GM19099 (cell line): ENCODE measurements around the gene ARSD.

Experiments
- POLR2A ChIP-seq: IDR thresholded peaks from 3 replicates; pipeline ENCODE4 v1.6.1; 2011; ENCODE audit warnings: low read depth; ENCODE audit not compliant: insufficient read length; ENCODE audit errors: extremely low read depth

Gene ARSD

DNA sequence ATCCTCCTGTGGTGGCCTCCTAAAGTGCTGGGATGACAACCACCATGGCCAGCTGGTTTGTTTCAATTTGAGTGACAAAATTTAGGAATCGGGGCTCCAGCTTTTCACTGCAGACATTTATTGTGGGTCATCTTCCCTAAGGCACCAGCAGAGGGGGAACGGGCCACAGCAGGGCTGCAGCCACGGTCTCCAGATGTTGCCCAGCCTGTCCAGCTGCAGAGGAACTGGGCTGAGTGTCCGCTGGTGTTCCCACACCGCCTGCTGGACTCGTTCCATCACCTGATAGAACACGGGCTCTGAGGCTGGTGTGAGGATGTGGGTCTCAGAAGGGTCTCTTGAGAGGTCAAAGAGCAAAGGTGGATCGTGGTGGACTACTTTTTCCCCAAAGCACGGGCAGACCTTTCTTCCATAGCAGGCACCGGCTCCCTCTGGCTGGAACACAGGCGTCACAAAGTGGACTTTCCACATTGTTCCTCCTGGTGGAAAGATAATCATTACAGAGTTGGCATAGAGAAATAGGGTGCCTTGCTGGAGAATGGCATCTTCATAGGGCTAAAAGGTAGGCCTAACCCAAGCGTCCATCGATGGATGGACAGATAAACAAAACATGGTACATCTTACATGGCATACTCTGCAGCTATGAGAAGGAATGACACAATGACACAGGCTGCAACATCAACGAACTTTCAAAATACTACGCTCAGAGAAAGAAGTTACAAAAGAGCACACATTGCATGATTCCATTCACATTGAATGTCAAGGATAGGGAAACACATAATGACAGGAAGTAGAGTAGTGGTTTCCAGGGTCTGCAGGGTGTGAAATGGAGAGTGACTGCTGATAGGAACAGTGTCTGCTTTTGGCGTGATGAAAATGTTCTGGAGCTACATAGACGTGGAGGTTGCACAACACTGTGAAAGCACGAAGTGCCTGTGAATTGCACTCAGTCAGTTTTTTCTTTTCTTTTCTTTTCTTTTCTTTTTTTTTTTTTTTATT, 5.9 kb upstream of the ARSD start:
- no peak for TF ChIP-seq POLR2A

DNA sequence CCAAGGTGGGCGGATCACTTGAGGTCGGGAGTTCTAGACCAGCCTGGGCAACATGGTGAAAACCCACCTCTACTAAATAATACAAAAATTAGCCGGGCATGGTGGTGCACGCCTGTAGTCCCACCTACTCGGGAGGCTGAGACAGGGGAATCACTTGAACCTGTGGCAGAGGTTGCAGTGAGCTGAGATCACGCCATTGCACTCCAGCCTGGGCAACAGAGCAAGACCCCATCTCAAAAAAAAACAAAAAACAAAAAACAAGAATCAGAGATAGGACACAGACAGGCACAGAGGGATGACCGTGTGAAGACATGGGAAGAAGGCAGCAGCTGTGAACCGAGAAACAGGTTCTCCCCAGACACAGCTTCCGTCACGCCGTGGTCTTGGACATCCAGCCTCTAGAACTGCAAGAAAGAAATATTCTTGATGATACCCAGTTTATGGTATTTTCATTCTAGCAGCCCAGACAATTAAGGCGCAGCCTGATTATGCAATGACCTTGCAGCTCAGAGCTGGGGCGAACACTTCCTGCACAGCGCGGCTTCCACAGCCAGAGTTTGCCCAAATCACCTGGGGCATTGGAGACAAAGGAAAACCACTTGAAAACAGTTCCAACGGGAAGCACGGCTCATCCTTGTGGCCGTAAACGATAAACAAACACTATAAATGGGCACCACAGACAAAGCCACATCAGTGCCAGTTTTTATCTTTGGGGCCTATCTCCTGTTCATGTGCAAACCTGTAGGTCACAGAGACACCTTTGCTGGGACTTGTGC, 4.2 kb upstream of the ARSD start:
- TF ChIP-seq POLR2A: no peak

DNA sequence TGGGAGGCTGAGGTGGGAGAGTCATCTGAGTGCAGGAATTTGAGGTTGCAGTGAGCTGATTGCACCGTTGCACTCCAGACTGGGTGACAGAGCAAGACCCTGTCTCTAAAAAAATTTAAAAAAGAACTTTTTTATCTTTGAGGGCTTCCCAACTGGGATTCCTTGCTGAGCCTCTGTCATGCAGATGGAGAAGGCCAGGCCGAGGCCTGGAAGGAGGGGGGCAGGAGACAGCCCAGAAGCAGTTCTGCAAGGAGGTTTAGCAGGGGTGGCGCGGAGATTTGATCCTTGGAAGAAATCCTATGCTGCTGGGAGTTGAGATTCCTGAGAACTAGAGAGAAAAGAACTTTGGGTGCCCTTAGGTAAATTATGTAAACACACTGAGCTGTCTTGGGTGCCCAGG, 2.5 kb upstream of the ARSD start:
- no peak for TF ChIP-seq POLR2A

DNA sequence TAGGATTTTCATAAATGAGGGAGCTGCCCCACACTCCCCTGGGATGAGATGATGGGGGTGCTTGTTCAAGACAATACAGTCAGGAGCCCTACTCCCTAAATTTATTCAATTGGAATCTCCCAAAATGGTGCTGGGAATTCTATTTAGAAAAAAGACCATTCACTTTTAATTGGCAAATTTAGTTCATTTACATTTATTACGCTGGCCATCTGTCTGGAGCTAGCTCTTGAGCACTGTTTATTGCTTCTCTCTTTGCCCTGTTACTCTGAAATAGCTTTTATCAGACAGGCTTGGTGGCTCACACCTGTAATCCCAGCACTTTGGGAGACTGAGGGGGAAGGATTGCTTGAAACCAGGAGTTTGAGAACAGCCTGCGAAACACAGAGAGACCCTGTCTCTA, 2.0 kb upstream of the ARSD start:
- TF ChIP-seq POLR2A: no peak

DNA sequence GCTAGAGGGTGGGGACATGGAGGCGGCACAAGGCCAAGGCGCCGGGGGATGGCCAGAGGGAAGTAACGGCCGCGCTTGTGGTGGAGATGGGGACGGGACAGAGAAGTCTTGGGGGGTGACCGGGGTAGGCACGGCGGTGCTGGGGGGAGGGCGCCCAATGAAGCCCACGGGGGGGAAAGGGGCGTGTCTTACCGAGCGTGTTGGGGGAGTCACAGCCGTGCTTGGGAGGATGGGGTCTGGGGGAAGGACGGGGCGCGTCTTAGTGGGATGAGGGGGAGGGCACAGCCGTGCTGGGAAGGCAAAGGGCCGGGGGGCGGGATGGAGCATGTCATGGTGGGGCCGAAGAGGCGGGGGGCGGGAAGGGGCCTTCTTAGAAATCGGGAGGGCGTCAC, 952 bp downstream of the ARSD start:
- TF ChIP-seq POLR2A: no peak

DNA sequence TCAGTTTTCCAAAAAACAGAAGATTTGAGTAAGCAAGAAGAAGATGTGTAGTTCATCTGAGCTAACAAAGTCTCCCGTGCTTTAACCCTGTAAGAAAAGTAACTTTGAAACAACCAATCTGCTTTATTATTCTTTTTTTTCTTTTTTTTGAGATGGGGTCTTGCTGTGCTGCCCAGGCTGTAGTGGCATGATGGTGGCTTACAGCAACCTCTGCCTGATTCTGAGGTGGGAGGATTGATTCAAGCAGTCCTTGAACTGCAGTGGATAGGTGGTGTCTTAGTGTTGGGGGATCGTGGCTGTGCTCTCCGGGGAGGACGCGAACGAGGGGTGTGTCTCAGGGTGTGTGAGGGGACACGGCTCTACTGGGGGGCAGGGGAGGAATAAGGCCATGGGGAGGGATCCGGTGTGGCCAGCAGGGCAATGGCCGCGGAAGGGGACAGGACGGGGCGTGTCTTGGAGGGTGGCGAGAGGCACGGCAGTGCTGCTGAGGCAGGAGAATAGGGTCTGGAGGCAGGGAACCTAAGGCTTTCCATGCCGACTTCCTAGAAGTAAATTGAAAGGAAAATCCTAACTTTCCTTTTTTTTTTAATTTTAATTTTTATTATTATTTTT, 2.4 kb downstream of the ARSD start:
- TF ChIP-seq POLR2A: no peak

DNA sequence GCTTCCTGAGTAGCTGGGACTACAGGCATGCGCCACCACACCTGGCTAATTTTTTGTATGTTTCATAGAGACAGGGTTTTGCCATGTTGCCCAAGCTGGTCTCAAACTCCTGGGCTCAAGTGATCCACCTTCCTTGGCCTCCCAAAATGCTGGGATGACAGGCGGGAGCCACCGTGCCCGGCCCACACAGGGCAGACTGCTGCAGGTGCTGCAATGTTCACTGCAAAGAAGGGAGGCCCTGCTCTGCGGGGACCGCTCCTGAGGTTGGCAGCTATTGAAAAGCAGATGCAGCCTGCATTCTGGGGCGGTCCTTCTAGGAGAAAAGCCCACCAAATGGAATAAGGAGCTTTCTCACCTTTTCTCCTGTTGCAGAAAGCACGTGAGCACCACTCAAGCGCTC, 5.0 kb downstream of the ARSD start:
- TF ChIP-seq POLR2A: no peak

DNA sequence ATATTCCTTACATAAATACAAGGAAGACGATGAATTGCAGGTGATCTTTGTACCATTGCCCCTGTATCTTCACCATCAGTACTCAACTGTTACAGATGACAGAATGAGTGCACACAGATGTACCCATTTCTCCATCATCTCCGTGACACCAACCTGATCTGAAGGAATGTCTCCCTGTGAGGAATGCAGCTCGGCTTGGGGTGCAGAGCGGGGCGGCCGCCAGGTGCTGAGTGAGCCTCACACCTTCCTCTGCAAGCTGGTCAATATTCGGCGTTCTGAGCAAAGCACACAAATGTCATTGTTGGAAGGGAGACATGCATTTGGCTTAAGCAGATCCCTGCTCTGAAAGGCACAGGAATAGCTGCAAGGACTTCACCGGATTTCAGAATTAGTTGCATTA, 7.4 kb downstream of the ARSD start:
- no peak for TF ChIP-seq POLR2A

DNA sequence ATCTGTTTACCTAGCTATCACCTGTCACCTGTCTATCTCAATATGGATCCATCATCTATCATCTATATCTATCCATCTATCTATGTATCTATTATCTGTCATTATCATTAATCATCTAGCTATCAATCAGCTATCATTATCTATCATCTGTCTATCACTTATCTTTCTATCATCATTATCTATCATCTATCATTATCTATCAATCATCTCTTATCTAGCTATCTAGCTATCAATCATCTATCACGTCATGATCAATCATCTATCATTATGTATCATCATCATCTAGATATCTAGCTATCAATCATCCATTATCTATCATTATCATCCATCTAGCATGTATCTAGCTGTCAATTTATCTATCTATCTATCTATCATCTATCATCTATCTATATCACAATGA, 7.9 kb downstream of the ARSD start:
- TF ChIP-seq POLR2A: no peak

DNA sequence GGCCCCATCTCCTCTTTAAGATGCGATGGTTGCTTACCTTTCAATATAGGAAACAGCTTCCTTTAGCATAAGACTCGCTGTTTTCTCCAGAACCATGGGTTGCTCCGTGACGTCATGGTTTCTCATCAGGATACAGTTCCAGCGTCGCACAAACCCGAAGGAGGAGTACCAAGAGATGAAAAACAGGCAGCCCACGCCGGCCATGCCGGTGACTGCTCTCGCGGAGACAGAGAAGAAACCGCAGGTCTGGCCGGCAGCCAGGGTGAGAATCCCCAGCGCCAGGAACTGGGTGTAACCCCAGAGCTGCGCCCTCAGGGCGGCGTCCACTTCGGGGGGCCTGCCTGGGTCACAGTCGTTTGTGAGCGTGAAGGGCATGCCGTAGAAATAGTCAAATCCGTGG, 11.4 kb downstream of the ARSD start:
- no peak for TF ChIP-seq POLR2A

DNA sequence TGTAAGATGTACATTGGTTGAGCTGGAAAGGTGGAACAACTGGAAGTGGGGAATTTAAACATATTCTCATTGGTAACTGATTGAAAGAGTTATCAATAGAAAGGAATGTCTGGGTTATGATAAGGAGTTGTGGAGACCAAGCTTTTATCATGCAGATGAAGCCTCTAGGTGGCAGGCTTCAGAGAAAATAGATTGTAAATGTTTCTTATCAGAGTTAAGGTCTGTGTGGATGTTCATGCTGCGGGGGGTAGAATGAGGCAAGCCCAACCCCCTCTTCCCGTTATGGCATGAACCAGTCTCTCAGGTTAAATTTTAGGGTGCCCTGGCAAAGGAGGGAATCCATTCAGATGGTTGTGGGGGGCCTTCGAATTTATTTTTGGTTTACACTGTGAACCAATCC, 16.0 kb downstream of the ARSD start:
- TF ChIP-seq POLR2A: no peak

DNA sequence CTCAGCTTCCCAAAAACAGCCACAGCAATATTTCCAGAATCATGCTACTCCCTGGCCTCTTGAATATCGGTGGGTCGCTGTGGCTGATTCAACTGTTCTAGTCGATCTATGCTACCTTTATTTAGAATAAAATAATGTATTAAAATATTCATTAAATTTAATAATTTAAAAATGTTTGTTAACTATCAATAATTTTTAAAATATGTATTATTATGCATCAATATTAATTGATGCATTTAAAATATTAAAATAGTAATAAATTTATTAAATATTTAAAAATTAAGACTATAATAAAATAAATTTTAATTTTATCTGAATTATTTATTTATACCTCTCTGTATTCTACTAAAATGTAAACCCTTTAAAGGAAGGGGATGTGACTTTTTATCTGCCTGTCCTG, 19.0 kb downstream of the ARSD start:
- TF ChIP-seq POLR2A: no peak

DNA sequence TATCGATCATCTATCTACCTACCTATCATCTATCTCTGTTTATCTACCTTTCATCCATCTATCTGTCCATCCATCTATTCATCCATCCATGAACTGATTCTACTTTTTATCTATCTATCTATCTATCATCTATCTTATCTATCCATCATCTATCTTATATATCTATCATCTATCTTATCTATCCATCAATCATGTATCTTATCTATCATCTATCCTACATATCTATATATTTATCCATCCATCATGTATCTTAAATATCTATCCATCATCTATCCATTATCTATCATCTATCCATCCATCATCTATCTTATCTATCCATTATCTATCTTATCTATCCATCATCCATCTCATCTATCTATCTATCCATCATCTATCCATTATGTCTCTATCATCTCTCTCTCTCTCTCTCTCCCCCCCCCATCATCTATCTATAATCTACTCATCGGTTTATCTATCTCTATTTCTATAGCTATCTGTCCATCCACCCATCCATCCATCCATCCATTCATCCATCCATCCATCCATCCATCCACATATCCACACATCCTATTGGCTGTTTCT, 20.9 kb downstream of the ARSD start:
- TF ChIP-seq POLR2A: no peak

DNA sequence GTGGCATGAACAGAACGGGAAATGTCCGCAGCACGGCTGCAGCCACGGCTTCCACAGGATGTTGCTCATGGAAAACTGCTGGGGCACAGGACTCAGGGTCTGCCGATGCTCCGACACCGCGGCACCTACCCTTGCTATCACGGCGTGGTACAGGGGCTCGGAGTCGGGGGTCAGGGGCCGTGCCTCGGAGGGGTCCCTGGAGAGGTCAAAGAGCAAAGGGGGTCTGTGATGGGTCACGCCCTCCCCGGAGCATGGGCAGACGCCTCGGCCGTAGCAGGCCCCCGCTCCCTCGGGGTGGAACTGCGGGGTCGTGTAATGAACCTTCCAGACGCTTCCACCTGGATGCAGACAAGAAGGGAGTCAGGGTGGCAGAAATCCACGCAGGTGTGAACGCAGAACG, 21.8 kb downstream of the ARSD start:
- no peak for TF ChIP-seq POLR2A

DNA sequence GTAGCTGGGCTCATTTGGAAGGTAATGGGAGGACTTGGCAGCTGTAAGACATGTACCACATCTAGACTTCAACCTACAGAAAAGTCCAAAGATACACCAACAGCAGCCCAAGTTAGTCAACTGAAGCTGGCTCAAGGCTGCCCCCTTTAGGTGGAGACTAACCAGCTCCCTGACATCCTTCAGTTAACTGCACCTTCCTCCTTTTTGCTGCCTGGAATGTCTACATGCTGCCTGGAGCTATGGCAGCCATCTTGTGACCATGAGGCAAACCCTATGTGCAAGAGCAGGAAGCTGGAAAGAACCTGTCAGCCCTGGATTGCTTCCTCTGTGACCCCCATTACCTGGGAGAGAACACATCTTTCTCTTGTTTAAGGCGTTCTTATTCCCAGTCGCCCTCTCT, 25.8 kb downstream of the ARSD start:
- no peak for TF ChIP-seq POLR2A

DNA sequence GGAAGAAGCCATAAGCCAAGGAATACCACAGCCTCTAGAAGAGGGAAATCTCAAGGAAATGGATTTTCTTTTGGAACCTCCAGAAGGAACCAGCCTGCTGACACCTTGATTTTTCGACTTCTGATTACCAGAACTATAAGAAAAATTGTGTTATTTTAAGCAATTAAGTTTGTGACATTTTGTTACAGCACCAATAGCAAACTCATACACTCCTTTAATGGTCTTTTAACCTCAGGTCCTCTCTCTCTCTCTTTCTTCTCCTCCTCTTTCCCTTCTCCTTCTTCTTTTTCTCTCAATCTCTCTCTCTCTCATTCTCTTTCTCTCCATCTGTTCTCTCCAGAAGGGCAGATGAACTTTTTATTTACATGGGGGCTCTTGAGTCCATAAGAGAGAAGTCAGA, 26.3 kb downstream of the ARSD start:
- TF ChIP-seq POLR2A: no peak

DNA sequence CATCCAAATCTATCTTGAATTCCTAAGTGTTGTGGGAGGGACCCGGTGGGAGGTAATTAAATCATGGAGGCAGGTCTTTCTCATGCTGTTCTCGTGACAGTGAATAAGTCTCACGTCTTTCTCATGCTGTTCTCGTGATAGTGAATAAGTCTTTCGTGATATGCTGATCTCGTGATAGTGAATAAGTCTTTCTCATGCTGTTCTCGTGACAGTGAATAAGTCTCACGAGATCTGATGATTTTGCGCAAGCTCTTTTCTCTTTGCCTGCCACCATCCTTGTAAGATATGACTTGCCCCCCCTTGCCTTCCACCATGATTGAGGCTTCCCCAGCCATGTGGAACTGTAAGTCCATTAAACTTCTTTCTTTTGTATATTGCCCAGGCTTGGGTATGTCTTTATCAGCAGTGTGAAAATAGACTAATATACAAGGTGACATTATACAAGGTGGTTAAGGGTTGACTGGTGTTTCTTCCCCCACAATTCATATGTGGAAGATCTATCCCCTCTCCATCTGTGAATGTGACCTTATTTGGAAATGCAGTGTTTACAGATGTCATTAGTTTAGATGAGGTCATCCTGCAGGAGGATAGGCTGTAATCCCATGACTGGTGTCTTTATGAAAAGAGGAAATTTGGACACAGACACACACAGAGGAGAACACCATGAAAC, 27.6 kb downstream of the ARSD start:
- TF ChIP-seq POLR2A: no peak
